ENCODE measurements around the gene ASB1.

The ASB1 gene

GRCh38 chr2:238413368-238413767, 13.4 kb upstream of the ASB1 start:
- TF ChIP-seq ZFX (IDR thresholded peaks at IDR 0.05; ENCODE audit: borderline replicate concordance) (no peak), CTCF (IDR thresholded peaks at IDR 0.05) (no peak)
- no peak overlapping the region for H3K27ac ChIP-seq

- TF ChIP-seq CTCF (IDR thresholded peaks at IDR 0.05) (no peak), ZFX (IDR thresholded peaks at IDR 0.05; ENCODE audit: borderline replicate concordance) (no peak)
- no peak overlapping the region for H3K27ac ChIP-seq
These were observed 11.5 kb upstream of the ASB1 start for GRCh38 chr2:238415036-238415764.

GRCh38 chr2:238415893-238416292, 10.8 kb upstream of the ASB1 start:
- TF ChIP-seq CTCF (IDR thresholded peaks at IDR 0.05) (no peak), ZFX (IDR thresholded peaks at IDR 0.05; ENCODE audit: borderline replicate concordance) (no peak)
- no peak overlapping the region for H3K27ac ChIP-seq

- TF ChIP-seq CTCF (IDR thresholded peaks at IDR 0.05), result no peak
- no peak for TF ChIP-seq ZFX (IDR thresholded peaks at IDR 0.05; ENCODE audit: borderline replicate concordance)
- no peak overlapping the region for H3K27ac ChIP-seq
These were observed 8.3 kb upstream of the ASB1 start for GRCh38 chr2:238418196-238418998.

- TF ChIP-seq ZFX (IDR thresholded peaks at IDR 0.05; ENCODE audit: borderline replicate concordance), result no peak
- TF ChIP-seq CTCF (IDR thresholded peaks at IDR 0.05), result no peak
These were observed 7.7 kb upstream of the ASB1 start for GRCh38 chr2:238418999-238419546.

GRCh38 chr2:238420442-238420841, 6.3 kb upstream of the ASB1 start:
- no peak overlapping the region for H3K27ac ChIP-seq
- TF ChIP-seq CTCF (IDR thresholded peaks at IDR 0.05) (no peak), ZFX (IDR thresholded peaks at IDR 0.05; ENCODE audit: borderline replicate concordance) (no peak)

More at GRCh38 chr2:238418999-238419546, 7.7 kb upstream of the ASB1 start:
- no peak overlapping the region for H3K27ac ChIP-seq
